ENCODE results near the gene MARCHF4. TPM values are rescaled to one million over a fixed set of nuclear protein-coding genes. Genes with fewer than 3 reads are reported as not detected.

Gene MARCHF4
- polyA plus RNA-seq, 1 donor: 3.2 TPM

DNA sequence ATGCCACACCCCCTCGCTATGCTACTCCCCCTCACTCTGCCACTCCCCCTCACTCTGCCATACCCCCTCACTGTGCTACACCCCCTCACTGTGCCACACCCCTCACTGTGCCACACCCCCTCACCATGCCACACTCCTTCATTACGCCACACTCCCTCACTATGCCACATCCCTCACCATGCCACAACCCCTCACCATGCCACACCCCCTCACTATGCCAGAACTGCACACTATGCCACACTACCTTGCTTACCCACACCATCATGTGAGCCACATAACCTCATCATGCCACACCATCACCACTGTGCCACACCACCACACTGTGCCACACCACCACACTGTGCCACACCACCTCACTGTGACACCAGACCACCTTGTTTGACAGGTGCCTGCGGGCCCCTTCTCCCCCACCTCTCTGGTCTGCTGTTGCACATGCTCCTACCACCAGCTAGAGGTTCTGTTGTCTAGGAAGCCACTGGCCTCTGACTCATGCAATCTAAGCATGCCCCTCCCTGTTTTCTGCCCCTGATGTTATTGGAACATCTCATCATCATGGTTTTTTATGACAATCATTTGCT, 22.0 kb downstream of the MARCHF4 start:
- no peak overlapping the region for H3K27ac ChIP-seq (ENCODE audit: low read length)
- no peaks in the 10 kb centered on the region for H3K36me3 ChIP-seq (ENCODE audit: control insufficient read depth, insufficient read depth, low read length)
- no CpG with 5 or more reads among the region's 3 CpGs for WGBS (ENCODE audit: insufficient coverage, low lambda C conversion rate)
- no peaks in the 10 kb centered on the region for H3K9me3 ChIP-seq (ENCODE audit: control insufficient read depth, low read depth, low read length)
- H3K4me3 ChIP-seq (ENCODE audit: low read length): no peak overlapping the region
- DNase-seq: no peak
- peaks cover 19% of the 10 kb centered on the region for H3K27me3 ChIP-seq (ENCODE audit: control insufficient read depth, insufficient read depth, low read length)
- no peaks in the 10 kb centered on the region for H3K4me1 ChIP-seq (ENCODE audit: control insufficient read depth, insufficient read depth, low read length)

DNA sequence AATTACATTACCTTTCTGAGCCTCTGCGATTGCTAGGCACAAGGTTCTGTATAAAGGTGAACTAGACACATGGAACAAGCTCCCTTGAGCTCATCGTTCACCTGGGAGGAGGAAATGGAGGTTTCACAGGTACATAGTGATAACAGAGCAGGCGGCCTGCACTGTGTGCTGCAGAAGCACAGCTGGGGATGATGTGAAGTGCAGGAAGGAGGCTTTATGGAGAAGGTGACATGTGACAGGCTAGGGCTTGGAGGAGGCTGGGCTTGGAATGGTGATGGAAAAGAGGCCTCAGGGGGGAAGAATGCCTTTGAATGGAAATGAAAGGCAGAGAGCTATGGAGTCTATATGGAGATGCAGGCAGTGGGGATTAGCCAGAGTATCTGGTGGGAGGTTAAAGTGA, 22.9 kb downstream of the MARCHF4 start:
- no peak for DNase-seq
- 100% methylated on average over 1 of the region's 3 CpGs for WGBS (ENCODE audit: insufficient coverage, low lambda C conversion rate)
- H3K9me3 ChIP-seq (ENCODE audit: control insufficient read depth, low read depth, low read length): no peaks in the 10 kb centered on the region
- H3K27me3 ChIP-seq (ENCODE audit: control insufficient read depth, insufficient read depth, low read length): peaks cover 24% of the 10 kb centered on the region
- H3K4me3 ChIP-seq (ENCODE audit: low read length): no peak overlapping the region
- no peak overlapping the region for H3K27ac ChIP-seq (ENCODE audit: low read length)
- H3K4me1 ChIP-seq (ENCODE audit: control insufficient read depth, insufficient read depth, low read length): no peaks in the 10 kb centered on the region
- H3K36me3 ChIP-seq (ENCODE audit: control insufficient read depth, insufficient read depth, low read length): no peaks in the 10 kb centered on the region

DNA sequence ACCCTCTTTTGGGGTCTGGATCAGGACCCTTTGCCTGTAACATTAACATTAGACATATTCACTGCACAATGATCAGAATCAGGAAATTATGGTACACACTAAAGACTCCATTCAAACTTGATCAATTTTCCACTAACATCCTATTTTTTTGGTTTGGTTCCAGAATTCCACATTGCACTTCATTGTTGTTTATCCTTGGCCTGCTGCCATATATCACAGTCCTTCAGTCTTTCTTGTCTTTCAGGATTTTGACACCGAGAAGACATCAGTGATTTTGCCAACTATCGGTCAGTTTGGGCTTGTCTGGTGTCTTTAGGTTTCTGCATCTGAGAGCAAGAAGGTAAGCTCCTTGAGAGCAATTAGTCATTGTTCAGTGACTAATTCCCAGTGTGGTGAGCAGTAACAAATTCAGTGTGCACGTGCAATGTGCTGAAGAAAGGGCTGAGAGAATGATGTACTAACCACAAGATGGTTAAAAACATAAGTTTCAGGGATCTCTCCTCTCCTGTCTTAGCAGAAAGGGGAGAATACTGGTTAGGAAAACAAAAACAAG, 23.5 kb downstream of the MARCHF4 start:
- DNase-seq: no peak
- H3K4me1 ChIP-seq (ENCODE audit: control insufficient read depth, insufficient read depth, low read length): no peaks in the 10 kb centered on the region
- H3K27ac ChIP-seq (ENCODE audit: low read length): no peak overlapping the region
- H3K4me3 ChIP-seq (ENCODE audit: low read length): no peak overlapping the region
- no peaks in the 10 kb centered on the region for H3K9me3 ChIP-seq (ENCODE audit: control insufficient read depth, low read depth, low read length)
- WGBS (ENCODE audit: insufficient coverage, low lambda C conversion rate): no CpG with 5 or more reads among the region's 3 CpGs
- peaks cover 22% of the 10 kb centered on the region for H3K27me3 ChIP-seq (ENCODE audit: control insufficient read depth, insufficient read depth, low read length)
- no peaks in the 10 kb centered on the region for H3K36me3 ChIP-seq (ENCODE audit: control insufficient read depth, insufficient read depth, low read length)

DNA sequence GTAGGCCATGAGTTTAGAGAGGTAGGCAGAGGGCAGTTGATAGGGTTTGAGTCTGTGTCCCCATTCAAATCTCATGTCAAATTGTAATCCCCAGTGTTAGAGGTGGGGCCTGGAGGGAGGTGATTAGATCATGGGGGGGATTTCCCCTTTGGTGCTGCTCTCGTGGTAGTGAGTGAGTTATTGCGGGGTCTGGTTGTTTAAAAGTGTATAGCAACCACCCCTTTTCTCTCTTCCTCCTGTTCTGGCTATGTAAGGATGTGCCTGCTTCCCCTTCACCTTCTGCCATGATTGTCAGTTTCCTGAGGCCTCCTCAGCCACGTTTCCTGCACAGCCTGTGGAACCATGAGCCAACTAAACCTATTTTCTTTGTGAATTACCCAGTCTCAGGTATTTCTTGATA, 25.5 kb downstream of the MARCHF4 start:
- Histone ChIP-seq H3K4me3 (ENCODE audit: low read length) (no peak overlapping the region), H3K9me3 (ENCODE audit: control insufficient read depth, low read depth, low read length) (no peaks in the 10 kb centered on the region), H3K4me1 (ENCODE audit: control insufficient read depth, insufficient read depth, low read length) (no peaks in the 10 kb centered on the region), H3K36me3 (ENCODE audit: control insufficient read depth, insufficient read depth, low read length) (no peaks in the 10 kb centered on the region), H3K27me3 (ENCODE audit: control insufficient read depth, insufficient read depth, low read length) (peaks cover 28% of the 10 kb centered on the region), H3K27ac (ENCODE audit: low read length) (no peak overlapping the region)
- DNase-seq: no peak
- WGBS (ENCODE audit: insufficient coverage, low lambda C conversion rate): no CpG with 5 or more reads among the region's 3 CpGs

DNA sequence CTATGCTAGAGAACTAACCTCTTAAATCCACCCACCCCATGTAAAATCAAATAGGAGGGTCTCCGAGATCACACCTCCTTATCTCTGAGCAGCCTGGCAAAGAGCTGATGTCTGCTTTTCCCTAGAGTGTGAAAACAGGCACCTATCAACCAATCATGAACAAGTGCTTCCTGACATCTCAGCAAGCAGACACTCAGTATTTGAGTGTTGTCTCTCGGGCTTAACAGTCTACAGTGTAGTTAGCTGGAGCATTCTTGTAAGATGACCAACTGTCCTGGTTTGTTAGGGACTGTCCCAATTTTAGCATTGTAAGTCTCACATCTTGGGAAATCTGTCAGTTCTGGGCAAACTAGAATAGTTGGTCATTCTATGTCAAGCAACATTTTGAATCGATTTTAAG, 26.4 kb downstream of the MARCHF4 start:
- no peak for DNase-seq
- WGBS (ENCODE audit: insufficient coverage, low lambda C conversion rate): no CpG with 5 or more reads among the region's 3 CpGs
- no peak overlapping the region for H3K27ac ChIP-seq (ENCODE audit: low read length)
- H3K4me3 ChIP-seq (ENCODE audit: low read length): no peak overlapping the region
- H3K36me3 ChIP-seq (ENCODE audit: control insufficient read depth, insufficient read depth, low read length): no peaks in the 10 kb centered on the region
- H3K27me3 ChIP-seq (ENCODE audit: control insufficient read depth, insufficient read depth, low read length): peaks cover 28% of the 10 kb centered on the region
- no peaks in the 10 kb centered on the region for H3K9me3 ChIP-seq (ENCODE audit: control insufficient read depth, low read depth, low read length)
- no peaks in the 10 kb centered on the region for H3K4me1 ChIP-seq (ENCODE audit: control insufficient read depth, insufficient read depth, low read length)

DNA sequence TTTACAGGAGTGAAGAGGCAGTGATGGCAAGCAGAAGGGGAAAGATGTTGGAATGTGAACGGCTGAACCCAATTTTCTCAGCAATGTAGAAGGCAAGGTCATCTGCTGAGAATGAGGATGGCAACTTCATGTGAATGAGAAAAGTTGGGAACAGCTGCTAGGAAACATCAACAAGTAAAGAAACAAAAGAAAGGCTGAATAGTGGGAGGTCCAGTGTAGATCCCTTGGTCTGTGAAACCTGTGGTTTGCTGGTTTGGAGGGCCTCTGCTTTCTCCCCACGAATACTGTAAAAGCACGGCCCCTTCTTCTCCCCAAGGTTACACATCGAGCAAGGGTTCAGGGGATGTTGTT, 27.4 kb downstream of the MARCHF4 start:
- Histone ChIP-seq H3K4me1 (ENCODE audit: control insufficient read depth, insufficient read depth, low read length) (no peaks in the 10 kb centered on the region), H3K9me3 (ENCODE audit: control insufficient read depth, low read depth, low read length) (no peaks in the 10 kb centered on the region), H3K4me3 (ENCODE audit: low read length) (no peak overlapping the region), H3K27ac (ENCODE audit: low read length) (no peak overlapping the region), H3K27me3 (ENCODE audit: control insufficient read depth, insufficient read depth, low read length) (peaks cover 28% of the 10 kb centered on the region), H3K36me3 (ENCODE audit: control insufficient read depth, insufficient read depth, low read length) (no peaks in the 10 kb centered on the region)
- no CpG with 5 or more reads among the region's 4 CpGs for WGBS (ENCODE audit: insufficient coverage, low lambda C conversion rate)
- no peak for DNase-seq

DNA sequence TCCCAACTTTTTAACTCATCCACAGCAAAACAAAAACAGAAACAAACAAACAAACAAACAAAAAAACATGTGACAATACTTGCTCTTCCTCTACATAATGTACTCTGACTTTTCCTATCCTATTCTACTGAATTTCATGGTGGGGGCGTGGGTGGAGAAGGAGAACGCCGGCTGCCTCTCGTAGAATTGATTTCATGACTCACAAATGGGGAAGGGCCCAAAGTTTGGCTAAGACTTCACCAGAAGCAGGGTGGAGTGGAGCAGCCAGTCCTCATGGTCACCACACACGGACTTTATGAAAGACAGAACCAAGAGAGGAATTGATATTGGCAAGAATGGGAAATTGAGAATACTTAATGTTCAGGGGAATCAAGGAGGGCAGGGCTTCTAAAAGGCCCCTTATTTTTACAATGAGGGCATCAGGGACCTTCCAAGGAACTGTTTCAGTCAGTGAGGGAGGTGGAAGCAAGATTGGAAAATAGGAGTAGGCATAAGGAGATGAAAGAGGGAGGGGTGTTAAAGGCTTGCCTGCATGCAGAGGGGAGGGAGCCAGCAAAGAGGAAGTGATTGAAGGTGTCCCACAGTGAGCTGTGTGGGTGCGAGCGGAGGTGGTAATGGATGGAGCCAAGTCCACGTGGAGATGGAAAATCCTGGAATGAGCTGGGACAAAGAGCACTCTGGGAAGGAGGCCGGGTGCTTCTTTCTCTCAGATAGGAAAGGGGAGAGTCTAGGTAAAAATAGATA, 27.9 kb downstream of the MARCHF4 start:
- 60% methylated on average over 1 of the region's 9 CpGs for WGBS (ENCODE audit: insufficient coverage, low lambda C conversion rate)
- DNase-seq: no peak
- Histone ChIP-seq H3K27ac (ENCODE audit: low read length) (no peak overlapping the region), H3K4me1 (ENCODE audit: control insufficient read depth, insufficient read depth, low read length) (no peaks in the 10 kb centered on the region), H3K36me3 (ENCODE audit: control insufficient read depth, insufficient read depth, low read length) (no peaks in the 10 kb centered on the region), H3K9me3 (ENCODE audit: control insufficient read depth, low read depth, low read length) (no peaks in the 10 kb centered on the region), H3K27me3 (ENCODE audit: control insufficient read depth, insufficient read depth, low read length) (peaks cover 28% of the 10 kb centered on the region), H3K4me3 (ENCODE audit: low read length) (no peak overlapping the region)

DNA sequence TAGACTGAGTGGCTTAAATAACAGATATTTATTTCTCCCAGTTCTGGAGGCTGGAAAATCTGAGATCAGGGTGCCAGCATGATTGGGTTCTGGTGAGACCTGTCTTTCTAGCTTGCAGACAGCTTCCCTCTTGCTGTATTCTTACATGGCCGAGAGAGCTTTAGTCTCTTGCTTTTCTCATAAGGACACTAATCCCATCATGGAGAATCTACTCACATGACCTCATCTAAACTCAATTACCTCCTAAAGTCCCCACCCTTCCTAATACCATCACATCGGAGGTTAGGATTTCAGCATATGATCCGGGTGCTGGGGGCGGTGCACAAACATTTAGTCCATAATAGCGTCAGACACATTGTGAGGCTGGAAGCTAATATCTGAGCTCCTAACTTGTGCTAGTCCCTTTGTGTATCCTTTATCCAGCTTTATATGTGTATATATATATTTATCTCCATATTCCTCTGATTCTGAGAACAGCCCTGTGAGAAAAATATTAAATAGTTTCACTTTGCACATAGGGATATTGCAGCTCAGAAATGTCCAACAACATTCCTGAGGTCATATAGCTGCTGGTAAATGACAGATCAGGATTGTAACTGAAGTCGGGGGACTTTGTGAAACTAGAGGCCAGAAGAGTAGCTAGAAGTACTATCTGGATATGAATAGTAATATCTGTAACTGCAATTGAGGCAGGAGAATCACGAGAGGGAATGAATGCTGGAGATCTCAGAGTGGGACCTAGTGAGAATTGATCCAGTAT, 28.9 kb downstream of the MARCHF4 start:
- Histone ChIP-seq H3K36me3 (ENCODE audit: control insufficient read depth, insufficient read depth, low read length) (no peaks in the 10 kb centered on the region), H3K27ac (ENCODE audit: low read length) (no peak overlapping the region), H3K4me3 (ENCODE audit: low read length) (no peak overlapping the region), H3K27me3 (ENCODE audit: control insufficient read depth, insufficient read depth, low read length) (peaks cover 30% of the 10 kb centered on the region), H3K9me3 (ENCODE audit: control insufficient read depth, low read depth, low read length) (no peaks in the 10 kb centered on the region), H3K4me1 (ENCODE audit: control insufficient read depth, insufficient read depth, low read length) (no peaks in the 10 kb centered on the region)
- no peak for DNase-seq
- WGBS (ENCODE audit: insufficient coverage, low lambda C conversion rate): no CpG with 5 or more reads among the region's 7 CpGs

DNA sequence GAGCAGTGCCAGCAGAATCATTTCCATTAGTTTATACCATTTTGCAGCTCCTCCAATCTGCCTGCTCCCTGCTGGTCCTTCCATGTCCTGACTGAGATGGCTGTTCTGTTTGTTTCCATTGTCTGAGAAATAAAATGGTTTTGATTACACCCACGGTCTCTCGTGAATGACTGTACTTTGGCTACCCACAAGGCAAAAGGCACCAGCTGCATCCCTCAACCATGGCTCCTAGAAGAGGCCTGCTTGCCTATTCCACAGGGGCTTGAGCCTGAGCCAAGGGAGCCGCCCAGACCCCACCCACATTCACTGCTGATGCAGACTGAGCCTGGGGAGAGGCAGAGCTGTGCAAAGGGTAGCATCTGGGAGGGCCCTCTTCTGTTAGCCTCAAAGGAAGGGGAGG, 31.2 kb downstream of the MARCHF4 start:
- no peak for DNase-seq
- peaks cover 23% of the 10 kb centered on the region for H3K27me3 ChIP-seq (ENCODE audit: control insufficient read depth, insufficient read depth, low read length)
- no peaks in the 10 kb centered on the region for H3K4me1 ChIP-seq (ENCODE audit: control insufficient read depth, insufficient read depth, low read length)
- H3K4me3 ChIP-seq (ENCODE audit: low read length): no peak overlapping the region
- H3K9me3 ChIP-seq (ENCODE audit: control insufficient read depth, low read depth, low read length): no peaks in the 10 kb centered on the region
- no peaks in the 10 kb centered on the region for H3K36me3 ChIP-seq (ENCODE audit: control insufficient read depth, insufficient read depth, low read length)
- no CpG with 5 or more reads among the region's 3 CpGs for WGBS (ENCODE audit: insufficient coverage, low lambda C conversion rate)
- H3K27ac ChIP-seq (ENCODE audit: low read length): no peak overlapping the region

DNA sequence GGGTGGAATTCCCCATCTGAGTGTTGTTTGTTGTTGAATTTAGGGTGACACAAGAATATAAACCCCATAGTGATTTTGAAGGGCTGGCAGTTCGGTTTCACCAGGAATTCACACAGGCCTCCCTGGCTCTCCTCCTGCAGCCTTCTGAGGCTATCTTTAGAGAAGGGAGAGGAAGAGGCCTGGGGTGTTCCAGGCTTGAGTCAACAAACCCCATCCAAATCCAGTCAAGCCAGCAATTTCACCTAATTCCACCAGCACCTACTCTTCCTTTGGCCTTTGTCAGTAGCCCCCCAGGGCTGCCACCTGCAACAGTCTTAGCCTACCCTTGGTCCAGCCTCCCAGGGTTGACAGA, 32.0 kb downstream of the MARCHF4 start:
- no peak for DNase-seq
- Histone ChIP-seq H3K4me3 (ENCODE audit: low read length) (no peak overlapping the region), H3K36me3 (ENCODE audit: control insufficient read depth, insufficient read depth, low read length) (no peaks in the 10 kb centered on the region), H3K27ac (ENCODE audit: low read length) (no peak overlapping the region), H3K27me3 (ENCODE audit: control insufficient read depth, insufficient read depth, low read length) (peaks cover 18% of the 10 kb centered on the region), H3K9me3 (ENCODE audit: control insufficient read depth, low read depth, low read length) (no peaks in the 10 kb centered on the region), H3K4me1 (ENCODE audit: control insufficient read depth, insufficient read depth, low read length) (no peaks in the 10 kb centered on the region)
- WGBS (ENCODE audit: insufficient coverage, low lambda C conversion rate): no CpG with 5 or more reads among the region's 1 CpG

Data from large intestine (tissue), 3 donors.